ENCODE results near the gene MLNR.

MLNR gene

GRCh38 chr13:49220036-49220855 lies at the start of gene MLNR:
Gene MLNR (plus strand): TSS chr13:49220338. CDS start chr13:49220338, 0 bp downstream.
- DNase-seq (ENCODE audit: low spot score), result no peak

DNA sequence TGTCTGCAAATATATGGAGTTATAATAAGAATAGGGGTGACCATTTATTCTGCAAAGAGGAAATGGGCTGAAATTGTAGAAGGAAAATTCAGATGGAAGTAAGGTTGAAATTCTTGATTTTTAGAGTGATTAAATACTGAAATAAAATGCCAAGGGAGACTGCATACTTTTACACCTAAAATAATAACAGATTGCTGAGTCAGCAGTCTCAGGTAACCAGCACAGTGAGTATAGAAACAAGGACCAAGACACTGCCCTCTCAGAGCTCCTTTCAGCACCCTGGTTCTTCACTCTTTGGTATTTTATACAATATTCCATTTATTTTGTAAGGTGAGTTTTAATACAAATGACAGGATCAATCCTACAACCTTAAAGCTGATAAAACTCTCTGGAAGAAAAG lies 48.8 kb upstream of the MLNR start:
- no peak for DNase-seq (ENCODE audit: low spot score)

GRCh38 chr13:49183672-49184325 lies 36.3 kb upstream of the MLNR start:
- no peak for DNase-seq (ENCODE audit: low spot score)

DNA sequence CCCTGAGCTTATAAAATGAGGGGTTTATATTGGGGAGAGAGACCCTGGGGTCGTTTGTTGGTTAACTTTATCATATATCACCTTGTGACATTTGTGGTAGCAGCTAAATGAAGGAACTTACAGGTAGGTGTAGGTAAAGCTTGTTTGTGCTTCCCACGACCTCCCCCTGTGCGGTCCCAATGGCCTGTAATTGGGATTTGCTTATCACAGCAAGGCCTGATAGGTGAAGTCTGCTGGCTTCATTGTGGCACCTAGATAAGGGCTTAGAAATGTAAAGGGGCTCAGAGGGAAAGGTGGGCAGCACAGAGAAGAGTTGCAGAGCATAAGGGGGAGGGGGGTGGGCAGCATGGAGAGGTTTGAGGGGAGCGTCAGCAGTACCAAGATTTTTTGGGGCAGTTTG lies 35.5 kb upstream of the MLNR start:
- DNase-seq (ENCODE audit: low spot score), result no peak

DNA sequence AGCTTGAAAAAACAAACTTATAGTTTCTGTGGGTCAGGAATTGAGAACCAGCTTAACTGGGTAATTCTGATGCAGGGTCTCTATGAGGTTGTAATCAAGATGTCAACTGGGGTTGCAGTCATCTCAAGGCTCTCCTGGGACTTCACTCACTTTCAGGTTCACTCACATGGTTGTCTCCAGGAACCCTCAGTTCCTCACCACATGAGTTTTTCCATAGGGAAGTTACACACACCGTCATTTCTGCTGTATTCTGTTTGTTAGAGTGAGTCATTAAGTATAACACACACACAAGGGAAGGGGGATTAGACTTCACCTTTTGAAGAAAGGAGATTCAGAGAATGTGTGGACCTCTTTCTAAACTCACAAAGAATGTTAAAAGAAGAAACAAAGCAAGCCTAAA lies 34.9 kb upstream of the MLNR start:
- DNase-seq (ENCODE audit: low spot score), result no peak

GRCh38 chr13:49190901-49191300 lies 29.2 kb upstream of the MLNR start:
- DNase-seq (ENCODE audit: low spot score), result no peak

DNA sequence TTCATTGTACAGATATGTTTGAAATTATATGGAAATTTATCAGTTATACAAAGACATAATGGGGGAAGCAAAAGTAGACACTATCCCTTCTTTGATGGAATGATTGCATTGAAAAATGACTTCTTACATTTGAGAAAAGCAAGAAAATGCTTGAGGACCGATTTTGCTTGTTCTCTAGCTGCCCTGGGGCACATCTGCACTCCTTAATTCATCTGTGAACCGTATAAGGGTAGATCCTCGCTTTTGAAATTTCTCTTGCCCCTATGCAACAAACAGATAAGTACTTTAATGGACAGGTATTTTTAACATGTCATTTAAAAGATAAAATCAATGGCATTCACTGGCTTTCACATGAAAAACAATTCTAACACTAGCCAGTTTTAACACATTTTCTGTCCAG lies 13.5 kb upstream of the MLNR start:
- DNase-seq (ENCODE audit: low spot score), result no peak

- DNase-seq (ENCODE audit: low spot score), result no peak
These were observed 11.5 kb upstream of the MLNR start for GRCh38 chr13:49208619-49209018.

GRCh38 chr13:49210114-49210513 lies 10.0 kb upstream of the MLNR start:
- DNase-seq (ENCODE audit: low spot score), result no peak

- DNase-seq (ENCODE audit: low spot score), result no peak
These were observed 9.5 kb upstream of the MLNR start for GRCh38 chr13:49210669-49211068.

DNA sequence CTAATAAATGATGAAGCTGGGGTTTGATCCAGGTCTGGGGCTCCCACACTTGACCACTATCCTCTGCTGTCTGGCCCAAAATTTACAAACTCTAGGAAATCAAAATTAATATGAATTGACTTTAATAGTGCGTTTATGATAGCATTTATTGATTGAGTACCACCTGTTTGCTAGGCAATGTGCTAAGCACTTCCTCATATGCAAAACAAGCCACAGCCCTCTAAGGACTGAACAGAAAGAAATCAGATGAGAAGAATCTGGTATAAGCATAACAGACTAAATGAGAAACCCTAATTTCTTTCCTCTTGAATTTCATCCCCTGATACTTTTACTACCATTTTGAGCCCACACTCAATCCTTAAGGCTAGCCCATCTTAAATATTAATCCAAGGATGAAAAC lies 6.6 kb upstream of the MLNR start:
- DNase-seq (ENCODE audit: low spot score), result no peak

DNA sequence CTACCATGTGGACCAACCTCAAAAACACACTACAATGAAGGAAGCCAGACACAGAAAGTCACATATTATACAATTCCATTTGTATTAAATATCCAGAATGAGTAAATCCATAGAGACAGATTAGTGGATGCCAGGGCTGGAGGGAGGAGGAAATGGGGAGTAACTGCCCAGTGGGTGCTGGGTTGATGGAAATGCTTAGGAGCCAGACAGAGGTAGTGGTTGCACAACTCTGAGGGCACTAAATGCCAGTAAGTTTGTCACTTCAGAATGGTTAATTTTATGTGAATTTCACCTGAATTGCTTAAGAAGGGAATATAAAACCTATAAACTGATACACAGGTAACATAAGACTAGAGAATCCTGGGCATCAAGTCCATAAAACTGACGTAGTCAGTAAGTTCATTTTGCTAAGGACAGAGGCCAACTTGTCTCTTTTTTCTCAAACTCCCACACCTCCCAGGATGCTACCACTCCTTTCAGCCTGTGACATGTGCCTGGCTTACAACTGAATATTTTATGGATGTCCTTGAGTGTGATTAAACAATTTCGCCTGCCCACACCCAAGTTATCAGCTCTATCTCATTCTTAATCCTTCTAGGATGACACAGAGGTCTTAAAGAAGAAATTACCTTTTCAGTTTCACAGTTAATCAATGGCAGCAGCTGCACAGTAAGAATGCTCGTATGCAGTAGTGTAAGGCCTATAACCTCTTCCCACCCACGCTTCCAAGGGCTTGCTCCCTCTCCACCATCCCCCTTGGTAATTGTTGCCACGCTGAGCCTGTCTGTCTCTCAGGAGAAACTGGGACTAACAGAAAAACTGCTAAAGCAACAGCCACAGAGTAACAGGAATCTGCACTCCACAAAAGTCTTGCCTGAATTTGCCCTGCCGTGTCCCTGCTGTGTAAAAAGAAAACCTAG lies 5.9 kb upstream of the MLNR start:
- DNase-seq (ENCODE audit: low spot score), result peak; percentile 15

- no peak for DNase-seq (ENCODE audit: low spot score)
These were observed 5.2 kb upstream of the MLNR start for GRCh38 chr13:49214917-49215376.

- no peak for DNase-seq (ENCODE audit: low spot score)
These were observed 3.8 kb upstream of the MLNR start for GRCh38 chr13:49216334-49216733.

- DNase-seq (ENCODE audit: low spot score), result no peak
These were observed 2.1 kb upstream of the MLNR start for GRCh38 chr13:49217962-49218492.

DNA sequence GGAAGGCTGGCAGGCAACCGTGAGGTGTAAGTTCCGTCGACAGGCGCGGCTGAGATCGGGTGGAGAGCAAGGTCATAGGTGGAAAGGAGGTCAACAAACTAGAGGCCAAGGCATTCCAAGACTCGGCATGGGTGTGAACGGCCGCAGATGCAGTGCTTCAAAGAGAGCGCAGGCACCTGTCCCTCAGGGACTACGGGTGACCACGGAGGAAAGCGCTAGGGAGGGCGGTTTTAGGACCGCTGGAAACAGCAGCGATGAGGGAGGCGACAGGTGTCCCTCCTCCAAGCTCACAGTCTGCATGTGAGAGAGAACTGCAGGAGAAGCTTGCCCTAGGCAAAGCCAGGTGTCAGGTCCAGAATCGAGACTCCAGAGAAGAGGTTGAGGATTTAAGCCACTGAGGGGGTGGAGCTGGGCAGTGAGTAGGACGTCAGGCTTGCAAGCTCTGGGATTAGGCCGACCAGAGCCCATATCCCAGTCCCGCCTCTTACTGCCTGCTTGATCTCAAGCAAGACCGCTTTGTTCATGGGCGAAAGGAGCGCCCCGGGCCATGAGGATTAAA lies 1.6 kb upstream of the MLNR start:
- no peak for DNase-seq (ENCODE audit: low spot score)

DNA sequence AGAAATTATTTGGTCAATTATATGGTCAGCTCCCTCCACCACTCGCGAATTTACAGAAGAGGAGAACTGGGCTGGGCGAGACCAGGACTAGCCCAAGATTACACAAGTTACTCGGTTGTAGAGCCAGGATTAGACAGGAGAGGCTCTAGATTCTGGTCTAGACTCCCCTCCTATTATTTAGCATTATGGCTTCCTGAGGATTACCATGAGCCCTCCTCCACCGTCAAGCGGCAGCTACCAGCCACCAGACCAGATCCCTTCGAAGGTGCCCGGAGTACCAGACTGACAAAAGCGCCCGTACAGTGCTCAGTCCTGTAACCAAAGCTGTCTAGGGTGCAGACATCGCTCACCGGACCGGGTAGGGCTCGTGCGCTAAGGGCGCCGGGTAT lies 497 bp upstream of the MLNR start:
- DNase-seq (ENCODE audit: low spot score), result no peak

- DNase-seq (ENCODE audit: low spot score), result no peak
These were observed 885 bp downstream of the MLNR start for GRCh38 chr13:49220856-49221589.

- DNase-seq (ENCODE audit: low spot score), result no peak
These were observed 1.4 kb downstream of the MLNR start for GRCh38 chr13:49221590-49221965.

GRCh38 chr13:49225223-49226042 lies 5.3 kb downstream of the MLNR start:
- no peak for DNase-seq (ENCODE audit: low spot score)
